Stimulated activated naive CD8-positive, alpha-beta T cell treated with anti-CD3 and anti-CD28 coated beads, Interleukin-15, Interleukin-2, amounts not matched to agents 100 ng/mL and 50 ng/mL, for 24 hours (primary cell): ENCODE measurements around the gene XRCC1.
"Not testable (repeated sequence)": the region's sequence is repeated elsewhere in the genome, so short reads cannot be mapped to it uniquely, and the experiment has no call there.

Experiments used
- H3K27ac Mint-ChIP-seq: one replicate; pipeline ENCODE4 v1.8.0; 2021; ENCODE audit warnings: mild to moderate bottlenecking, mixed read lengths
- H3K27me3 Mint-ChIP-seq: one replicate; pipeline ENCODE4 v1.8.0; 2021; ENCODE audit warnings: mixed read lengths
- H3K36me3 Mint-ChIP-seq: one replicate; pipeline ENCODE4 v1.8.0; 2021; ENCODE audit warnings: low read depth, mixed read lengths
- H3K4me1 Mint-ChIP-seq: one replicate; pipeline ENCODE4 v1.8.0; 2021; ENCODE audit warnings: low read depth, mixed read lengths
- H3K4me3 Mint-ChIP-seq: one replicate; pipeline ENCODE4 v1.8.0; 2021; ENCODE audit warnings: mild to moderate bottlenecking, mixed read lengths
- H3K9me3 Mint-ChIP-seq: one replicate; pipeline ENCODE4 v1.8.0; 2021; ENCODE audit warnings: mixed read lengths

The XRCC1 gene

DNA sequence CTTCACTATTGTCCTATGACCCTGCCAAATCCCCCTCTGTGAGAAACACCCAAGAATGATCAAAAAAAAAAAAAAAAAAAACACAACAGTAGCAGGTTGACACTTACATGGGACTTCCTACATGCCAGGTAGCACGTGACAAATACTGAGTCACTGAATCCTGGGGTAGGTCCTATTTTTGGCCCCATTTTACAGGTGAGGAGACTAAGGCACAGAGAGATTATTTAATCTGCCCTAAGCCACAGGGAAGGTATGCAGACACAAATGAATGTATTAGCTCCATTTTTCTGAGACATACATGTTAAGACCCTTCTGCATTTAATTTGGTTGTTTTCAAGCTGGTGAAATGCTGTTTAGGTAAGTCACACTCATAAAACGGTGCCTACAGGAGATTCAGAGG is 26.6 kb downstream of the XRCC1 start:
- Mint-ChIP-seq H3K4me1 (no peaks in the 10 kb centered on the region), H3K27ac (no peak overlapping the region), H3K36me3 (peaks cover 27% of the 10 kb centered on the region), H3K4me3 (no peak overlapping the region), H3K9me3 (no peaks in the 10 kb centered on the region), H3K27me3 (no peaks in the 10 kb centered on the region)

DNA sequence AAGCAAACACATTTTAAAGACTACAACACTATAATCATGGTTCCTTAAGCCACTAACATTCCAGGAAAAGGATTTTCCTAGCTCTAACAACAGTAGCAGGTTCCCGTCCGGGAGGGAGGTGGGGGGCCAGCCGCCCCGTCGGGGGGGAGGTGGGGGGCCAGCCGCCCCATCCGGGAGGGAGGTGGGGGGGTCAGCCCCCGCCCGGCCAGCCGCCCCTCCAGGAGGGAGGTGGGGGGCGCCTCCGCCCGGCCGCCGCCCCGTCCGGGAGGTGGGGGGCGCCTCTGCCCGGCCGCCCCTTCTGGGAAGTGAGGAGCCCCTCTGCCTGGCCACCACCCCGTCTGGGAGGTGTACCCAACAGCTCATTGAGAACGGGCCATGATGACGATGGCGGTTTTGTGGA is 27.4 kb downstream of the XRCC1 start:
- not testable (repeated sequence) for H3K4me3 Mint-ChIP-seq, H3K27me3 Mint-ChIP-seq, H3K9me3 Mint-ChIP-seq, H3K4me1 Mint-ChIP-seq, H3K27ac Mint-ChIP-seq
- H3K36me3 Mint-ChIP-seq: peaks cover 29% of the 10 kb centered on the region

DNA sequence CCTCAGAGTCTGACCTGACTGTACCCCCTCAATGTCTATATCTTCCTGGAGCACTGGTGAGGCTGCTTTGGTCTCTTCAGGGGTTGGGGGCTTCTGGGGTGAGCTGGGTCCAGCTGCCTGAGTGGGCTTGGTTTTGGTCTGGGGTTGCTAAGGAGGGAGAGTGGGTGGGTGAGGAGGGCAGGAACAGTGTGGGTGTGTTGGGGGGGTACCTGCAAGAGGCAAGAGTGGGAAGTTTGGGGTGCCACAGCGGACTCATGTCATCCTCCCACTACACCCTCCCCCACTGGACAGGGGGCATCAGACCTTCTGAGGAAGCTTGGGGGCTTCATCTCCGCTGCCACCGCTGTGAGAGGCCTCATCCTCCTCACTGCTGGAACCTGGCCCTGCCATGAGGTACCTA is 28.7 kb downstream of the XRCC1 start:
- Mint-ChIP-seq H3K4me1 (no peaks in the 10 kb centered on the region), H3K9me3 (no peaks in the 10 kb centered on the region), H3K27ac (no peak overlapping the region), H3K27me3 (no peaks in the 10 kb centered on the region), H3K4me3 (no peak overlapping the region), H3K36me3 (peaks cover 28% of the 10 kb centered on the region)

DNA sequence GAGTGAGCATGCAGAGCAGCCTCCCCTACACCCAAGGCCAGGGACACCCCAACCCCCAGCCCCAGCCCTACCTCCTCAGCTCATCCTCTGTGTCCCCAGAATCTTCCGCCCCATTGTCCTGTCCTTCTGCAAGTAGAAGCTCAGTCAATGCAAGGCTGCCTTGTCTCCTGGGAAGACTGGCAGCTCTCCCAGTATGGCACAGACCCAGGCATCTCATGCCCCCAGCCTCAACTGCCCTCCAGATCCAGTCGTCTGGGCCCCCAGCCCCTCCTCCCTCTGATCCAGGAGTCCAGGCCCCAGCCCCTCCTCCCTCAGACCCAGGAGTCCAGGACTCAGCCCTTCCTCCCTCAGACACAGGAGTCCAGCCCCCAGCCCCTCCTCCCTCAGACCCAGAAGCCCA is 29.3 kb downstream of the XRCC1 start:
- H3K4me1 Mint-ChIP-seq: no peaks in the 10 kb centered on the region
- peaks cover 31% of the 10 kb centered on the region for H3K36me3 Mint-ChIP-seq
- no peaks in the 10 kb centered on the region for H3K27me3 Mint-ChIP-seq
- H3K27ac Mint-ChIP-seq: no peak overlapping the region
- no peak overlapping the region for H3K4me3 Mint-ChIP-seq
- no peaks in the 10 kb centered on the region for H3K9me3 Mint-ChIP-seq

DNA sequence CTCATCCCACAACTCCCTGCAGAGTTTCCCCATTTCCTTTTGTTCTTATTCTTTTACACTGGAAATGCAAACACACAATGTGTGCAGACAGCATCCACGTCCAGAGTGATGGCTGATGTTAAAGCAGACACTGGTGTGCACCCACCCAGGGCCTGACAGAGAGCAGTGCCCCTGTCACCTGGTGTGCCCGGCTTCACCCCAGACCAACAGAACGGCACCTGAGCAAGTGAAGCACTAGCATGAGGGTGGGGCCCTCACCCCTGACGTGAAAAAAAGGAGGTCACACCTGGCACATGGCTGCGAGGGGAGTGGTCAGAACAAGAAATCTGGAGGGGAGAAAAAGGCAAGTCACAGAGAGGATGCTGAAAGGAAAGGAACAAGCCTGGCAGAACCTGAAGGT is 30.1 kb downstream of the XRCC1 start:
- Mint-ChIP-seq H3K9me3 (no peaks in the 10 kb centered on the region), H3K4me1 (no peaks in the 10 kb centered on the region), H3K27ac (no peak overlapping the region), H3K4me3 (no peak overlapping the region), H3K36me3 (peaks cover 29% of the 10 kb centered on the region), H3K27me3 (no peaks in the 10 kb centered on the region)

DNA sequence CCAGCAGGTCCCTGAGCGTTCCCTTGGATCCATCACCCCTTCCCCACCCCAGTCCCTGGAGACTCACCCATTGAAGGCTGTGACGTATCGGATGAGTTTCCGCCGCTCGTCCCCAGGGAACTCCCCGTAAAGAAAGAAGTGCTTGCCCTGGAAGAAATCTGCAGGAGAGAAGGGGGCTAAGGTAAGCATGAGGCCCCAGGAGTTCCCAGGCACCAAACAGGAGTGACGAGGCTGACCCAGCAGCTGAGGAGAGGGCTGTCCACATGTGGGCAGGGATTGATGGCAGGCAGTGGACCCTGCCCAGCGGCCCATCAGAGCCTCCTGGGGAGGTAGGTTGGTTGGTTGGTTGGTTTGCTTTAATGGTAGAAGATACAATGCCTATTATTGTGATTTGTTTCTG is 31.2 kb downstream of the XRCC1 start:
- Mint-ChIP-seq H3K4me1 (no peaks in the 10 kb centered on the region), H3K9me3 (peaks cover 4% of the 10 kb centered on the region), H3K27me3 (no peaks in the 10 kb centered on the region), H3K4me3 (no peak overlapping the region), H3K36me3 (peaks cover 35% of the 10 kb centered on the region), H3K27ac (no peak overlapping the region)

DNA sequence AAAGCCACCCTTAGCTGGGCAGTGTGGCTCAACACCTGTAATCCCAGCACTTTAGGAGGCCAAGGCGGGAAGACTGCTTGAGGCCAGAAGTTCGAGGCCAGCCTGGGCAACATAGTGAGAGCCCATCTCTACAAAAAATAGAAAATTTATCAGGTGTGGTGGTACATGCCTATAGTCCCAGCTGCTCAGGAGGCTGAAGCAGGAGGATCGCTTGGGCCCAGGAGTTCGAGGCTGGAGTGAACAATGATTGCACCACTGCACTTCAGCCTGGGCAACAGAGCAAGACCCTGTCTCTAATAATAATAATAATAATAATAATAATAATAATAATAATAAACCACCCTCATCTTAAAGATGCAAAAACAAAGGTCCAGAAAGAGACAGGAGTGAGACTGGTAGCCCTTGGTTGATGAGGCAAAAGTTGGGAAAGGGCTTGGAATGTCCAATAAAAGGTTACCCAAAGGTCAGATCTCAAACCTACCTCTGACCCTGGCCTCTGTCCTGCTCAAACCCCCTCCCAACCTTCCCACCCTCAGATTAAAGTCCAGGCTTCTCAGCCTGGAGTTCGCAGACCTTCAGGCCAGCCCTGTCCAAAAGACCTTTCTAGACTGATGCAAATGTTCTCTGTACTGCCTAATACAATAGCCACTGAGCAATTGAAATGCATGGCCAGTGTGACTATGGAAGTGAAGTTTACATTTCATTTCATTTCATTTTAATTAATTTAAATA is 33.2 kb downstream of the XRCC1 start:
- no peak overlapping the region for H3K27ac Mint-ChIP-seq
- no peaks in the 10 kb centered on the region for H3K4me1 Mint-ChIP-seq
- H3K4me3 Mint-ChIP-seq: no peak overlapping the region
- H3K27me3 Mint-ChIP-seq: no peaks in the 10 kb centered on the region
- H3K36me3 Mint-ChIP-seq: peaks cover 46% of the 10 kb centered on the region
- peaks cover 5% of the 10 kb centered on the region for H3K9me3 Mint-ChIP-seq

DNA sequence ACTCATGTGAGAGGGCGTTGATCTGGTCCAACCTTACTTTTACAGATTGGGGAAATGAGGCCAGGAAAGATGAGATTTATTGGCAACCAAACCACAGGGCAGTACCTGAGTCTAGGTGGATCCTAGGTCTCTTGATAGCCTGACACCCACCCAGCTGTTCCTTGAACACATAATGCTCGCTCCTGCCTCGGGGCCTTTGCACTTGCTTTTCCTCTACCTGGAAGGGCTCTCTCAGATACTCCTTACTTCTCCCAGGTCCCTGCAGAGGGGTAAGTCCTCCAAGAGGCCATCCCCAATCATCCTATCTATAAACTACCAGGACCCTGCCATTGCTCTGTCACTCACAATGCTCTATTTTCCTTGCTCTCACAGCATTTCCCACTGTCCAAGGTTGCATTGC is 34.9 kb downstream of the XRCC1 start:
- Mint-ChIP-seq H3K27ac (no peak overlapping the region), H3K4me3 (no peak overlapping the region), H3K36me3 (peaks cover 47% of the 10 kb centered on the region), H3K9me3 (peaks cover 5% of the 10 kb centered on the region), H3K27me3 (no peaks in the 10 kb centered on the region), H3K4me1 (peaks cover 1% of the 10 kb centered on the region)

DNA sequence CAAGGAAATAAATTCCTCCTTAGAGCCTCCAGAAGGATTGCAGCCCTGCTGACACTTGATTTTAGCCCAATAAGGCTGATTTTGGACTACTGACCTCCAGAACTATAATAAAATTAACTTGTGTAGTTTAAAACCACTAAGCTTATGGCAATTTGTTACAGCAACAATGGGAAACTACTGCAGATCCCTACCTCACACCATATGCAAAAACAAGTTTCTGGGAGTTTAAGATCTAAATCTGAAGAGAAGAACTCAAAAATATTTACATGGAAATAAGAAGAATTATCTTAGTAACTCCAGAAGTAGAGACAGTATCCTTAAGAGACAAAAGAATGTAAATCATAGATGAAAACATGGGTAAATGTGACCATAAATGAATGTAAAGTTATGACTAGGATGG is 36.4 kb downstream of the XRCC1 start:
- H3K27me3 Mint-ChIP-seq: no peaks in the 10 kb centered on the region

DNA sequence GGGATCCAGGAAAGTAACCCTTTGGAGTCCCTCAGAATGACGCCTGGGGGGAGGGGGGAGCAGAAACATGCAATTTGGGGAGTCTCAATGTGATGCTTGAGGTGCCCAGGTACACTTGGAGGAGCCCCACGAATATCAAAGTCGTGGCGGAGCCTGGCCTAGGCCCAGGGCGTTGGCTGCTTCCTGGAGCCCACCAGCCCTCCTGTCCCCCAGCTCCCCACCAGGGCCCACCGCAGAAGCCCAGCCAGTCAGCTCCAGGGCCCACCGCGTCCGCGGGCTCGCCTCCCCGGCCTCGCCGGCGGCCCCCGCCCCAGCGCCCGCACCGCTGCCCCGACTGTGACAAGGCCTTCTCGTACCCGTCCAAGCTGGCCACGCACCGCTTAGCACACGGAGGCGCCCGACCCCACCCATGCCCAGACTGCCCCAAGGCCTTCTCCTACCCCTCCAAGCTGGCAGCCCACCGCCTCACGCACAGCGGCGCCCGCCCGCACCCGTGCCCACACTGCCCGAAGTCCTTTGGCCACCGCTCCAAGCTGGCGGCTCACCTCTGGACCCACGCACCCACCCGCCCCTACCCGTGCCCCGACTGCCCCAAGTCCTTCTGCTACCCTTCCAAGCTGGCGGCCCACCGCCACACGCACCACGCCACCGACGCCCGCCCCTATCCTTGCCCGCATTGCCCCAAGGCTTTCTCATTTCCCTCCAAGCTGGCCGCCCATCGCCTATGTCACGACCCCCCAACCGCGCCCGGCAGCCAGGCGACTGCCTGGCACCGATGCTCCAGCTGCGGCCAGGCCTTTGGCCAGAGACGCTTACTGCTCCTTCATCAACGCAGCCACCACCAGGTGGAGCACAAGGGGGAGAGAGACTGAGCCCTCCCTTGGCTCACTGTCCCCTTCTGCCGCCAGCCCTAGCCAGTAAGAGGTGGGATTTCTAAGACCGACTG is 40.2 kb downstream of the XRCC1 start:
- Mint-ChIP-seq H3K27ac (no peak overlapping the region), H3K4me1 (peaks cover 23% of the 10 kb centered on the region), H3K4me3 (no peak overlapping the region), H3K36me3 (peaks cover 27% of the 10 kb centered on the region), H3K9me3 (peaks cover 5% of the 10 kb centered on the region), H3K27me3 (no peaks in the 10 kb centered on the region)

More for the DNA sequence above, 36.4 kb downstream of the XRCC1 start:
- Mint-ChIP-seq H3K36me3 (peaks cover 46% of the 10 kb centered on the region), H3K9me3 (peaks cover 5% of the 10 kb centered on the region), H3K4me3 (no peak overlapping the region), H3K4me1 (peaks cover 6% of the 10 kb centered on the region), H3K27ac (no peak overlapping the region)

DNA sequence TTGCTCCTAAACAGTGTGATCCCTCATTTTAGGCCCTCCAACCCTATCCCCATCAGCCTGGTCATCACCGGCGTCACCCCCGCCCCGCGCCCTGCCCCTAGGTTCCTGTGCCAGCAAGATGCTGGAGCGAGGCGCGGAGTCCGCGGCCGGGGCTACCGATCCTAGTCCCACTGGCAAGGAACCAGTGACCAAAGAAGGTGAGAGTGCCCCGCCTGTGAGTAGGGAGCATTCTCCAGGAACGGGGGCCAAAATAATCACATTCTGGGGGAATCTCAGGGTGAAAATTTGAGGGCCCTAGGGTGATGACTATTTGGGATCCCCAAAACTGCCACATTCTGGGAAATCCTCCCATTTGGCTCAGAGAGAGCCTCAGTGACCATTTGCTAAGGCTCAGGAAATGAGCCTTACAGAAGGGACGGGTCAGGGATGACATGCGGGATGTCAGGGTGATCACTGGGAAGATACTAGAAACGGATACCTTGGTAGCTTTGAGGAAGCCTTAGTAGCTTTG is 41.0 kb downstream of the XRCC1 start:
- Mint-ChIP-seq H3K36me3 (peaks cover 21% of the 10 kb centered on the region), H3K4me1 (peaks cover 23% of the 10 kb centered on the region), H3K27me3 (no peaks in the 10 kb centered on the region), H3K4me3 (peak overlapping the region; percentile 88), H3K9me3 (peaks cover 4% of the 10 kb centered on the region), H3K27ac (peak overlapping the region; percentile 92)

DNA sequence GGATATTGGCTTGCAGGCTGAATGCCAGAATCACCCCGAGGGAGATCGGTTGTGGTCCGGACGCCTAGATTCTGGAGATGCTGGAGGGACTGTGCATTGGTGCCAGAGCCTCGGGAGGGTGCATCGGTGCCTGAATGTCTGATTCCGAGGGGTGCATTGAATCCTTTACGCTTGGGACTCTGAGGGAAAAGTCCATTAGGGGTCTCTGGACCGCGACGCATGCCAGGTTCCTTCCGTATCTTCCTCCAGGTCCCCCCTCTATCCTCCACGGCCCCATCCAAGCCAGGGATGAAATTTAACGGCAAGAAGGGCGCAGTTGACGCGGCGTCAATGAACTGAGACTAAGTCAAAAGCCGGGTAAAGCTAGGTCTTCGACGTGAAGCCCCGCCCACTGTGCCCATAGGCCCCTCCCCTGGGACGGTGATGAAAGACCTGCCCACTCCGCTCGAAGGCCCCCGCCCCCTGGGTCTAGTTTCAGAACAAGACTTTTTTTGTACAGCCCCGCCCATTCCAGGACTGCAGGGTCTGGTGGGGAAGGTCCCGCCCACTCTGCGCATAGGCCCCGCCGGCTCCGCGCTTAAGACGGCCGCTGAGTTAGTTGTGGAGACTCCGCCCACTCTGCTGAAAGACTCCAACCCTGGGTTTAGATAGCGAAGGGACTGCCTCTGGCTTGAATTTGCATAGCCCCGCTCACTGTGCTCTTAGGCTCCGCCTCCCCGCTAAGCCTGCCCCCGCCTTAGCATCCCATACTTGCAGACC is 41.6 kb downstream of the XRCC1 start:
- peaks cover 23% of the 10 kb centered on the region for H3K4me1 Mint-ChIP-seq
- peak overlapping the region; percentile 92 for H3K27ac Mint-ChIP-seq
- no peaks in the 10 kb centered on the region for H3K27me3 Mint-ChIP-seq
- H3K9me3 Mint-ChIP-seq: no peaks in the 10 kb centered on the region
- peaks cover 15% of the 10 kb centered on the region for H3K36me3 Mint-ChIP-seq
- peak overlapping the region; percentile 88 for H3K4me3 Mint-ChIP-seq

DNA sequence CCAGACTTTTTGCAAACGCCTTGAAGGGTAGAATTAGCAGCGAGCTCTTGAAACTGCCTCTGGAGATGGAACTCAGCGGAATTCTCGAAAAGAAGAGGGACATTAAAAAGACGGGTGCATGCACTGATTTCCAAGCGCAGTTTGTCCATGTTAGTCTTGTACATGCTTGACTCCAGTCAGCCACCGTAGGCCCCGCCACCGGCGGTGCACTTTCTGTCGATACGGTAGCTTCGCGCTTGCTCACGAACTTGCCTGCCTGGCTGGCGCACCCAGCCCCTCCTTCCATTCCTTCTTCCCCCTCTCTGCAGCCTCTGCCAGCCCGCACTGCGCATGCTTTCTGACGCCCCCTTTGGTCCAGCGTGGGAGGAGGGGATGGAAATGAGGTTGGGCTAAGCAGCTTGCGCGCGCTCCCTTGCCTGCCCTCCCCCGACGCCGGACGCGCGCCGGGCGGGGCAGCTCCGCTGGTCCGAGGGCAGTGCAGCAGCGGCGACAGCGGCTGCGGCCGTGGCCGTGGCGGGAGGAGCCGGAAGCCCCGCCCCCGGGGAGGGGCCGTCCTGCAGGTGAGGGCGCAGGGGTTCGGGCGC is 42.3 kb downstream of the XRCC1 start, which contains the start of gene ZNF575:
TSS of gene ZNF575 (plus strand) at position 227 of the 584 bp plus-strand sequence. CDS start 1,235 bp downstream, outside the sequence.
- H3K36me3 Mint-ChIP-seq: peaks cover 8% of the 10 kb centered on the region
- peak within 1 kb of the TSS; percentile 92 for H3K27ac Mint-ChIP-seq
- no peaks in the 10 kb centered on the region for H3K27me3 Mint-ChIP-seq
- peak within 1 kb of the TSS; percentile 88 for H3K4me3 Mint-ChIP-seq
- H3K4me1 Mint-ChIP-seq: peaks cover 27% of the 10 kb centered on the region
- no peaks in the 10 kb centered on the region for H3K9me3 Mint-ChIP-seq

DNA sequence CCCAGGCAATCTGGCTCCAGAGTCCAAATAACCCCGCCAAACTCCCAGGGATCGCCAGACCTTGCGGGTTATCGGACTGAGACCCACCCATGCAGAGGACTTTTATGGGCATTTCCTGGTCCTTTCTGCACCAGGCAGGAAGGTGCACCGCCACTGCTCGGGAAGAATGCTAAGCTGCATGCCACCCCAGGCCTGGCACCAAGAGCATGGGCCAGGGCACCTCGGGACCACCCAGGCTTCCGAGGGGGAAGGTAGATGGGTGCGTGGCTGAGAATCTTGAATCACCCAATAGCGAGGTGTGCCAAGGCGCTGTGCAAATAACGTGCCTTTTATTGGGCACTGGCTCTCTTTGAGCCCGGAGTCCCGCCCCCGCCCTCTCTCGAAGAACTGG is 42.8 kb downstream of the XRCC1 start:
- no peaks in the 10 kb centered on the region for H3K9me3 Mint-ChIP-seq
- H3K27ac Mint-ChIP-seq: peak overlapping the region; percentile 89
- peaks cover 5% of the 10 kb centered on the region for H3K36me3 Mint-ChIP-seq
- no peaks in the 10 kb centered on the region for H3K27me3 Mint-ChIP-seq
- peaks cover 32% of the 10 kb centered on the region for H3K4me1 Mint-ChIP-seq
- peak overlapping the region; percentile 88 for H3K4me3 Mint-ChIP-seq
